Bronchial epithelial cell (primary cell): ENCODE measurements around the gene PRKCH. TPM values are rescaled to one million over a fixed set of nuclear protein-coding genes. Genes with fewer than 3 reads are reported as not detected.
A peak's percentile ranks its signal among the peaks of the same experiment; 100 is the strongest.

Experiments
- DNase-seq: peaks from one replicate; pipeline ENCODE4 v3.0.0-alpha.2; 2010; ENCODE audit warnings: low read depth
- FAIRE-seq: peaks from 2 replicates; lab custom pipeline; 2011; peaks lifted over from hg19 to GRCh38; lab: Jason Lieb, UNC
- H3K27me3 ChIP-seq: 2 replicates; pipeline ENCODE4 v1.5.1; 2011; ENCODE audit warnings: low read length; ENCODE audit not compliant: control insufficient read depth, insufficient read depth
- H3K36me3 ChIP-seq: 2 replicates; pipeline ENCODE4 v1.5.1; 2011; ENCODE audit warnings: low read length; ENCODE audit not compliant: control insufficient read depth, insufficient read depth
- H3K4me3 ChIP-seq: 2 replicates; pipeline ENCODE4 v1.5.1; 2011; ENCODE audit warnings: mild to moderate bottlenecking, low read depth, low read length, control low read depth
- CTCF ChIP-seq: IDR thresholded peaks from 2 replicates; pipeline ENCODE4 v1.5.1; 2011; ENCODE audit warnings: mild to moderate bottlenecking, moderate library complexity, low read length, control low read depth, inconsistent platforms; ENCODE audit not compliant: insufficient read depth, severe bottlenecking
- total RNA-seq: library from RNA; depleted of rRNA; stranded (reverse); fragments of >200 nt; gene quantifications from 2 replicates; pipeline ENCODE4 v1.2.1, GENCODE V29; 2014

The PRKCH gene
- total RNA-seq, 1 donor from 2014 or later, result 24.5 TPM

- DNase-seq (no peak), FAIRE-seq (no peak)
- Histone ChIP-seq H3K36me3 (no peaks in the 10 kb centered on the region), H3K4me3 (no peak overlapping the region), H3K27me3 (no peaks in the 10 kb centered on the region)
- TF ChIP-seq CTCF, result no peak
Observed at GRCh38 chr14:61335671-61336275, 14.4 kb downstream of the PRKCH start.

GRCh38 chr14:61337893-61338292 lies 16.5 kb downstream of the PRKCH start:
- no peak for DNase-seq
- no peak overlapping the region for H3K4me3 ChIP-seq
- no peaks in the 10 kb centered on the region for H3K27me3 ChIP-seq
- no peak for FAIRE-seq
- no peaks in the 10 kb centered on the region for H3K36me3 ChIP-seq
- TF ChIP-seq CTCF, result no peak

- Histone ChIP-seq H3K4me3 (no peak overlapping the region), H3K36me3 (no peaks in the 10 kb centered on the region), H3K27me3 (no peaks in the 10 kb centered on the region)
- no peak for FAIRE-seq
- TF ChIP-seq CTCF, result no peak
- no peak for DNase-seq
Observed at GRCh38 chr14:61338457-61338856, 17.1 kb downstream of the PRKCH start.

GRCh38 chr14:61341275-61342206 lies 20.2 kb downstream of the PRKCH start:
- TF ChIP-seq CTCF, result no peak
- H3K4me3 ChIP-seq, result no peak overlapping the region
- no peaks in the 10 kb centered on the region for H3K27me3 ChIP-seq
- DNase-seq, result peak; percentile 65
- H3K36me3 ChIP-seq, result no peaks in the 10 kb centered on the region
- FAIRE-seq, result peak; percentile 75

- FAIRE-seq (peak; percentile 36), DNase-seq (no peak)
- TF ChIP-seq CTCF, result no peak
- no peaks in the 10 kb centered on the region for H3K27me3 ChIP-seq
- no peaks in the 10 kb centered on the region for H3K36me3 ChIP-seq
- no peak overlapping the region for H3K4me3 ChIP-seq
Observed at GRCh38 chr14:61342486-61342885, 21.1 kb downstream of the PRKCH start.
